HG03108 (cell line): ENCODE results near the gene PPM1B.
"Not testable (repeated sequence)": the region's sequence is repeated elsewhere in the genome, so short reads cannot be mapped to it uniquely, and the experiment has no call there.

Experiments used
- ATAC-seq: cut with Tn5 transposase; IDR thresholded peaks from one replicate; pipeline ENCODE4 v1.9.1; 2021; ENCODE audit warnings: moderate library complexity; ENCODE audit not compliant: unreplicated experiment

The PPM1B gene

GRCh38 chr2:44155666-44156446 lies 12.8 kb upstream of the PPM1B start:
- ATAC-seq, result no peak

DNA sequence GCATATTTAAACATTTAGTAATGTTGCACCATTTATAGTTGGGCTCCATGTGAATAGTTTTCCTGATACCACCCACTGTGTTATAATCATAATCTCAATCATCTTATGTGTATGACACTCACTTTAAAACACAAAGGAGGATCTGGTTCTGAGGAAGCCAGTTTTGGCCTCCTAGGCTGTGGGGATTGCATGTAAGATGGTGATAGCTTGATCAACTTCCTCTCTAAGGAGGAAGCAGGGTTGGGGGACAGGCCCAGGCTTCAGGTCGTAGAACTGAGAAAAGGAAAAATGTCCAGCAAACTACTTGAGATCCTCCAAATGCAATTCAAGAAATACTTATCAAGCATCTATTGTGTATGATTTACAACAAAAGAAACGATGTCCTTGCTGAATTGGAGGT lies 4.9 kb upstream of the PPM1B start:
- no peak for ATAC-seq

DNA sequence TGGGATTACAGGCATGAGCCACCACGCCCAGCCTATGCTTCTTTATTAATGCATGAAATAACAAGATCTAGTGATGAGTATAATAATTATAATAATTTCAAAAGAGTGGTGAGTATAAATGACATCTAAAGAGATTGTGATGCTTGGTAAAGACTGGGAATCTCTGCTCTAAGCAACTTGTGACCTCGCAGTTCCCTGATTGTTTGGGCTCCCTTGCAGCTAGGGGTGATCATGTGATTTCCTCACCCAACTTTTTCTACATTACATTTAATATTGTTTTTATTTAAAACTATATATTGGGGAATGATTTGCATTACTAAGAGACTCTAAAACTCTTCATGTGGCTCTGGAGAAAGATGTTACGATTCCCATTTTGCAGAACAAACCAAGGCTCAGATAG lies 4.1 kb upstream of the PPM1B start:
- ATAC-seq, result no peak

DNA sequence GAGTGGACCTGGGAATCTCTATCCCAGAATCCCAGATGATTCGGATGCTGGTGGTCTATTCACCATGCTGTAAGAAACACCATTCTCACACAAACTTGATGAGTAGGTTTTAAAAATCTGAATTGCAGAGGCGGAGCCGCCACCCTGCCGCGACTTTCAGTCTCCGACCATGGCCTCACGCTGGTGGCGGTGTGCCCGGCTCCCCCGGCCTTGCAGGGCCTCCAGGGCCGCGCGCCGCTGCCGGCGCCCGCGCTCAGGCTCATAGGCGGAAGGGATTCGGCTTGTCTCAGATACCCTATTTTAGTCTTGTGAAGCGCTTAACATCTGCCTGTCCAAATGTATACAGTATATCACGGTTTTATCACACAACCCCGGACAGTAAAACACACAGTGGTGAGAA lies 2.6 kb upstream of the PPM1B start:
- ATAC-seq, result no peak

DNA sequence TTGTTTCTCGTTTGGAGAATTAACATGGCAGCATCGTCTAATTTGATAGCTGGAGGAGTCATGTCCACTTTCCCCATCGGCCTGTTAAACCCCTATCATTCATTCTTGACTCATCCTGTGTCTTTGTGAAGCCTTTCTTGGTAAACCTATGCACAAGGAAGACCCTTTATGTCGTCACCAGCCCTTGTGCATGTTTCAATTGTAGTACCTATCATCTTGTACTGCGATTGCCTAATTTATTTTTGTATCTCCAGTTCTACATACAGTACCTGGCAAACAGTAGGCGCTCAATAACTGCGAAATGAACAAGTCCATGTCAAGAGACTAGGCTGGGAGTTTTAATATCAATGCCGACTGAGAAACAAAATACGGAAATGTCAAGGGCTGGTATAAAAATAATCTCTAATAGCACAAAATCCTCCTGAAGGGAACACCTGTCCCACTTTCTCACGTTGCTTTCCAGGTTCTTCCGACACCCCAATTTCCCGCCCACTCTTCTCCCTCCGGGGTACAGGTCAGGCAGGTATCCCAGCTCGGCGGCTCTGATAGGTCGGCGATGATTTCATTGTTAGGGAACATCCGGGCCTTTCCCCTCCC lies 1.3 kb upstream of the PPM1B start:
- ATAC-seq, result no peak

GRCh38 chr2:44167908-44168680 lies 581 bp upstream of the PPM1B start:
- ATAC-seq, result peak; percentile 82

- no peak for ATAC-seq
Observed at GRCh38 chr2:44169155-44169898, 652 bp downstream of the PPM1B start.

DNA sequence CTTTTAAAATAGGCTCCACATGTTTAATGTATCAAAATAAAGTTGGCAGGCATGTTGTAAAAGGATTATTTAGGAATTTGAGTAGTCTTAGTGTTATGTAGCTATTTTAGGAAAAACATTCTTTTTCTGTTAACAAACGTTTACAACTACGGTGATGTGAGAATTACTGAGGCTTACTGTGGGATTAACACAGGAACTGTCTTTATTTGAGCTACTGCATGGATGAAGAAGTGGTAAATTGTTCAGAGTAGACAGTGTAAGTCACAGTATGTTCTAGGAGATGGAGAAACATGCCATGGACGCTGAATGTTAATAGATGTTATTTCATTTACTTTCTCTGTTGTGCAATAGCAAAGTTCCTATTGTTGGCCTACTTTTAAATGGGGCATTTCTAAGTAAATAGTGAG lies 1.6 kb downstream of the PPM1B start:
- no peak for ATAC-seq

GRCh38 chr2:44171018-44171417 lies 2.3 kb downstream of the PPM1B start:
- ATAC-seq, result no peak

DNA sequence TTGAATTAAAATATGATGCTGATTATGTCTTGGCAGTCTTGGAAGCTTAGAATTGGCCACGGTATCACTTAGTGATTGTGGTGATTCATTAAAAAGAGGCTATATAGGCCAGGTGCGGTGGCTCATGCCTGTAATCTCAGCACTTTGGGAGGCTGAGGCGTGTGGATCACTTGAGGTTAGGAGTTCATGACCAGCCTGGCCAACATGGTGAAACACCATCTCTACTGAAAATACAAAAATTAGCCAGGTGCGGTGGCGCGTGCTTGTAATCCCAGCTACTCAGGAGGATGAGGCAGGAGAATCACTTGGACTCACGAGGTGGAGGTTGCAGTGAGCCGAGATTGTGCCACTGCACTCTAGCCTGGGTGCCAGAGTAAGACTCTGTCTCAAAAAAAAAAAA lies 2.8 kb downstream of the PPM1B start:
- ATAC-seq, result not testable (repeated sequence)

DNA sequence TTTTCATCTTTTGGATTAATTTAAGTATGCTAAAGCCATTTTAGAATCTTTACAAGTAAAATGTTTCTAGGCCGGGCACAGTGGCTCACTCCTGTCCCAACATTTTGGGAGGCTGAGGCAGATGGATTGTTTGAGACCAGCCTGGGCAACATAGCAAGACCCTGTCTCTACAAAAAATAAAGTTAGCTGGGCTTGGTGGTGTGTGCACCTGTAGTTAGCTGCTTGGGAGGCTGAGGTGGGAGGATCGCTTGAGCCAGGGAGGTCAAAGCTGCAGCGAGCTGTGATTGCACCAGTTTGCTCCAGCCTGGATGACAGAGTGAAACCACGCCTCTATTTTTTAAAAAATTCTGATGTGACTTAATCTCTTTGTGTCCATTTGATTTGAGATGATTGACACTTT lies 3.9 kb downstream of the PPM1B start:
- no peak for ATAC-seq

DNA sequence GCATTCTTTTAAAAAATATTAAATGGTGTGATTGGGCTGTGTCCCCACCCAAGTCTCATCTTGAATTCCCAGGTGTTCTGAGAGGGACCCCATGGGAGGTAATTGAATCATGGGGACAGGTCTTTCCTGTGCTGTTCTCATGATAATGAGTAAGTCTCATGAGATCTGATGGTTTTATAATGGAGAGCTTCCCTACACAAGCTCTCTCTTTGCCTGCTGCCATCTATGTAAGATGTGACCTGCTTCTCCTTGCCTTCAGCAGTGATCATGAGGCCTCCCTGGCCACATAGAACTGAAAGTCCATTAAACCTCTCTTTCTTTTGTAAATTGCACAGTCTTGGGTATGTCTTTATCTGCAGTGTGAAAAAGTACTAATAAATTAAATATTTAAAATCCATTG lies 10.3 kb downstream of the PPM1B start:
- ATAC-seq, result no peak

DNA sequence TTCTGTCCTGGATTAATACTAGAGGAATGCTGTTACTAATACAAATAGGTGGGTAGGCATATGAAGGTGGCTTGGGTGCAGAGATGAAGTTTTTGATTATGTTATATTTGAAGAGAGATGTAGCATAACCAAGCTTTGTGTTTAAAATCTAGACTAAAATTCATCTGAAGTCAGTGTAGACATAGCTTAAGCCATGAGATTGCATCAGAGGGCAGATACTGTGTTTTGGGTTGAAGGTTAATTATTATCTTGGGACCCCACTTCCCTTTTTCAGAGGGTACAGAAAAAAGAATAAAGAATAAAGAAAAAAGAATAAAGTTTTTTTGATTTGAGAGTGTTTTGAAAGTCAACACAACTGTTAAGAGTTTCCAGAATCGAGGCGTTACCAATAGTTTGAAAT lies 13.0 kb downstream of the PPM1B start:
- no peak for ATAC-seq

DNA sequence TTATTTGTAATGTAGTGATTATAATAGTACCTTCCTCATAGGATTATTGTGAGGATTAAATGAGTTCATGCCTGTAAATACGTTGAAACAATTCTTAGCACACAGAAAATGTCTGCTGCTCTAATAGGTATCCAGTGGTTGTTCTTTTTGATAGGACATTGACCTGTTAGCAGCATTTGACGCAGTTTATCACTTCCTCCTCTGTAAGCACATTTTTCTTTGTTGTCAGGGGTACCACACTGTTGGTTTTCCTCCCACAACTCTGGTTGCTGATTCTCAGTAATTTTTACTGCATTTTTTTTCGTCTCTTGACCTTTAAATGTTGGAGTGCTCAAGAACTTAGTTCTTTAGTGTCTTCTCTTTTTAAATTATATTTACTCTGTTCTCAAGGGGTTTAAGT lies 15.4 kb downstream of the PPM1B start:
- no peak for ATAC-seq

- no peak for ATAC-seq
Observed at GRCh38 chr2:44186810-44187209, 18.1 kb downstream of the PPM1B start.

DNA sequence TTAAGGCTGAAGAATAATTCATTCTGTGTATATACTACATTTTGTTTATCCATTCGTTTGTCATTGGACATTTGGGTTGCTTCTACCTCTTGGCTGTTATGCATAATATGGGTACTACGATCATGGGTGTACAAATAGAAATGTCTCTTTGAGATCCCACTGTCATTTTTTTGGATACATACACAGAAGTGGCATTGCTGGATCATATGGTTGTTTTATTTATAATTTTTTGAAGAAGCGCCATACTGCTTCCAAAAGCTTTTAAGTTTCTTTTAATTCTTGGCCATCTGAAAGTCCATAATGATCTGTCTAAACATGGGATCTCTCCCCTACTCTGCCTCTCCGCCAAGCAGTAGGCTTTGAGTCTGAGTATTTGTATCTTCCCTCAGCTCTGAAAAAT lies 18.6 kb downstream of the PPM1B start:
- ATAC-seq, result no peak

DNA sequence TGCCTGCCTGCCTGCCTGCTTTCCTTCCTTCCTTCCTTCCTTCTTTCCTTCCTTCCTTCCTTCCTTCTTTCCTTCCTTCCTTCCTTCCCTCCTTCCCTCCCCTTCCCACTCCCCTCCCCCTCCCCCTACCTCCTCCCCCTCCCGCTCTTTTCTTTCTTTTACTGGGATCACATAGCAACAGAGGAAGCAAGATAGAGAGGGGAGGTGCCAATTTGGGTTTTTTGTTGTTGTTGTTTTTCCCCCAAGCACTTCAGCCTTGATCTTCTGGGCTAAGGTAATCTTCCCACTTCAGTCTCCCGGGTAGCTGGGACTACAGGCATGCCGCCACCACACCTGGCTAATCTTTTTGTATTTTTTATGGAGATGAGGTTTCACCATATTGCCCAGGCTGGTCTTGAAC lies 20.0 kb downstream of the PPM1B start:
- no peak for ATAC-seq

DNA sequence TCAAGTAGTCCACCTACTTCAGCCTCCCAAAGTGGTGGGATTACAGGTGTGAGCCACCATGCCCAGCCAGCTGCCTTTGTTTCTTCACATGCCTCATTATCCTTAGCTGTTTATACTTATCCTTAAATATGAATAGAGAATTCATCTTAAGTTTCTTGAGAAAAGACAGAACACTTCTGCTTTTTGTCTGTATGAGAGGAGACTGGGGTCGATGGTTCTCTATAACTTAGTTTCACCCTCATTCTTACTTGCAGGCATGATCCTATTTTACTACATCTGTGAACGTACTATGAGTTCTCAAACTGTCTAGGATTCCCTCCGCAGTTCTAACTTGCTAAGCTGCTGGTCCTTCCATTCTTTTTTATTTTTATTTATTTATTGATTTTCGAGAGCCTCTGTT lies 20.4 kb downstream of the PPM1B start:
- ATAC-seq, result no peak

- ATAC-seq, result no peak
Observed at GRCh38 chr2:44190526-44190925, 21.9 kb downstream of the PPM1B start.

DNA sequence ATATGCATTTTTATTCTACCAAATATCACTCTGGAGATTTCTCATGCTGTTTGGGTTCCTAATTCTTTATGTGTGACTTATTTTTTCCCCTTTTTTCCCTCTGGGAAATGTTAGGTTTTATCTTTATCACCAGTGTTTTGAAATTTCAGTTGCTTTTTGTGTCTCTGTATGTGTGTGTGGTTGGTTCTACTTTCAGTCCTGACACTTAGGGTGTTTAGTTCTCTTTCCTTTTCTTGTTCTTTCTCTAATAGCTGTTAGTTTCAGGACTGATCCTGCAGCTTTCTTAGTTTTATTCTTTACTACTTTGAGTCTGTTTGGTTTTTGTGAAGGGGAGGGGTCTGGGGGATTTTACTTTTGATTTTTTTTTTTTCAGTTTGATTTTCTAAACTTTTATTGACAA lies 23.1 kb downstream of the PPM1B start:
- ATAC-seq, result peak; percentile 95

GRCh38 chr2:44192646-44193045 lies 24.0 kb downstream of the PPM1B start:
- no peak for ATAC-seq
